DND-41 (cell line): ENCODE data around the gene ATP5F1D.

Source experiments
- ATAC-seq: fragments of 200-7000 bp; cut with Tn5 transposase; 3 replicates; pipeline ENCODE4 v1.9.1; 2021; ENCODE audit warnings: low read depth; ENCODE audit not compliant: insufficient read depth
- DNase-seq: peaks from one replicate; pipeline ENCODE4 v3.0.0-alpha.2; 2020
- H2AFZ ChIP-seq: 2 replicates; pipeline ENCODE4 v1.6.0; 2012; ENCODE audit warnings: low read depth, low read length
- H3K27ac ChIP-seq: 2 replicates; pipeline ENCODE4 v1.5.1; 2012; ENCODE audit warnings: low read length, inconsistent platforms
- H3K27me3 ChIP-seq: fragments of 200-600 bp; sonication (generic); 2 replicates; pipeline ENCODE4 v1.6.0; 2012; ENCODE audit warnings: low read length, mild to moderate bottlenecking, inconsistent platforms; ENCODE audit not compliant: insufficient read depth, poor library complexity
- H3K36me3 ChIP-seq: 2 replicates; pipeline ENCODE4 v1.5.1; 2012; ENCODE audit warnings: low read length, inconsistent platforms; ENCODE audit not compliant: insufficient read depth
- H3K4me1 ChIP-seq: 2 replicates; pipeline ENCODE4 v1.5.1; 2012; ENCODE audit warnings: mild to moderate bottlenecking, low read length; ENCODE audit not compliant: insufficient read depth
- H3K4me2 ChIP-seq: 2 replicates; pipeline ENCODE4 v1.6.0; 2012; ENCODE audit warnings: mild to moderate bottlenecking, moderate library complexity, low read length, inconsistent platforms; ENCODE audit not compliant: insufficient read depth
- H3K4me3 ChIP-seq, 2 experiments: fragments of 200-600 bp in 1 of 2; shearing (Covaris generic) in 1 of 2; 2 replicates each; pipeline ENCODE4 v1.5.1; 2012 to 2016; ENCODE audit warnings: inconsistent platforms in 2 of 2, low read length in 2 of 2, mild to moderate bottlenecking in 2 of 2, low read depth in 1 of 2, moderate library complexity in 1 of 2
- H3K79me2 ChIP-seq: 2 replicates; pipeline ENCODE4 v1.6.0; 2012; ENCODE audit warnings: low read length, inconsistent platforms; ENCODE audit not compliant: insufficient read depth
- H3K9ac ChIP-seq: 2 replicates; pipeline ENCODE4 v1.6.0; 2012; ENCODE audit warnings: low read depth, mild to moderate bottlenecking, inconsistent platforms, low read length, moderate library complexity
- H3K9me3 ChIP-seq: 2 replicates; pipeline ENCODE4 v1.5.1; 2012; ENCODE audit warnings: low read length, moderate library complexity, mild to moderate bottlenecking, inconsistent platforms; ENCODE audit not compliant: insufficient read depth, severe bottlenecking
- H4K20me1 ChIP-seq: 2 replicates; pipeline ENCODE4 v1.6.0; 2012; ENCODE audit warnings: low read length; ENCODE audit not compliant: insufficient read depth
- CTCF ChIP-seq: IDR thresholded peaks from 2 replicates; pipeline ENCODE4 v1.5.1; 2012; ENCODE audit warnings: borderline replicate concordance, low read length, moderate library complexity, mild to moderate bottlenecking; ENCODE audit not compliant: poor library complexity, severe bottlenecking; ENCODE audit errors: extremely low read depth
- EZH2 ChIP-seq: IDR thresholded peaks from 3 replicates; pipeline ENCODE4 v1.6.1; 2012; ENCODE audit warnings: borderline replicate concordance, low read depth, mild to moderate bottlenecking, moderate library complexity, low read length, inconsistent platforms; ENCODE audit not compliant: severe bottlenecking

ATP5F1D gene

GRCh38 chr19:1280636-1281568 lies 39.4 kb downstream of the ATP5F1D start:
- H3K9ac ChIP-seq: no peak overlapping the region
- H3K27ac ChIP-seq: no peak overlapping the region
- no peak for DNase-seq
- no peaks in the 10 kb centered on the region for H3K9me3 ChIP-seq
- peaks cover 35% of the 10 kb centered on the region for H3K36me3 ChIP-seq
- no peak overlapping the region for H2AFZ ChIP-seq
- H3K4me1 ChIP-seq: peaks cover 16% of the 10 kb centered on the region
- no peaks in the 10 kb centered on the region for H3K27me3 ChIP-seq
- H4K20me1 ChIP-seq: peaks cover 29% of the 10 kb centered on the region
- no peak overlapping the region for H3K4me2 ChIP-seq
- no peak for TF ChIP-seq EZH2
- no peak overlapping the region for H3K4me3 ChIP-seq
- peaks cover 20% of the 10 kb centered on the region for H3K79me2 ChIP-seq
- no peak for ATAC-seq

DNA sequence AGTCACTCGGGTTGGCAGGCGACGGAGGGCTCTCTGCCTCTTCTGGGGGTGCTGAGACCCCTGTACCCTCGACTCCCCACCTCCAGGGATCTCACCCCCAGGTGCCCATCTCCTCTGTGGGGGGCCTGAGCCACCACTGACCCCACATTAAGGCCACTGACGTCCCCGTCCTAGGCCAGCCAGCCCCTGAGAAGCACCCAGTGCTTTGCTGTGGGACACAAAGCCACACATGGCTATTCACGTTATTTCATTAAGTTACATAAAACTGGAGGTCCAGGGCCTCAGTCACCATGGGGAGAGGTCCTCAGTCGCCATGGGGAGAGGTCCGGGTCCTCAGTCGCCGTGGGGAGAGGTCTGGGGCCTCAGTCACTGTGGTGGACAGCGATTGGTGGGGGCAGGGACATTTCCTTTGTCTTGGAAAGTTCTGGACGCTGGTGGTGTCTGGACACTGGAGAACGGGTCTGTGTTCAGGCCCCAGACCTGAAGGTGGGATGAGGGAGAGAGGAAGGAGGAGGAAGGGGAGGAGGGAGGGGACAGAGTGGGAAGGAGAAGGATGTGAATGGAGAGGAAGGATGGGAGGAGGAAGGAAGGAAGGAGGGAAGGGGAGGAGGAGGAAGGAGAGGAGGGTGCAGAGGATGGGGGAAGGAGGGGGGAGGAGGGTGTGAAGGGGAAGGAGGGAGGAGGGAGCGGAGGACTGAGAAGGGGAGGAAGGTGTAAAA lies 40.2 kb downstream of the ATP5F1D start:
- ATAC-seq: no peak
- no peak overlapping the region for H3K9ac ChIP-seq

GRCh38 chr19:1282588-1283206 lies 41.1 kb downstream of the ATP5F1D start:
- Histone ChIP-seq H3K36me3 (peaks cover 23% of the 10 kb centered on the region), H2AFZ (no peak overlapping the region), H3K4me2 (no peak overlapping the region), H3K4me3 (no peak overlapping the region), H3K27ac (no peak overlapping the region), H3K4me1 (no peaks in the 10 kb centered on the region), H3K9ac (no peak overlapping the region), H4K20me1 (peaks cover 16% of the 10 kb centered on the region), H3K79me2 (peaks cover 3% of the 10 kb centered on the region; the same call in 1 of the 2 replicates), H3K27me3 (no peaks in the 10 kb centered on the region), H3K9me3 (no peaks in the 10 kb centered on the region)
- DNase-seq (no peak), ATAC-seq (no peak)
- no peak for TF ChIP-seq CTCF
- TF ChIP-seq EZH2: no peak

More for the DNA sequence above, 40.2 kb downstream of the ATP5F1D start:
- Histone ChIP-seq H3K27ac (no peak overlapping the region), H4K20me1 (peaks cover 21% of the 10 kb centered on the region), H3K4me3 (no peak overlapping the region), H3K4me2 (no peak overlapping the region), H3K9me3 (no peaks in the 10 kb centered on the region), H3K79me2 (peaks cover 12% of the 10 kb centered on the region), H2AFZ (no peak overlapping the region), H3K4me1 (peaks cover 8% of the 10 kb centered on the region), H3K27me3 (no peaks in the 10 kb centered on the region), H3K36me3 (peaks cover 32% of the 10 kb centered on the region)
- TF ChIP-seq EZH2: no peak
- no peak for TF ChIP-seq CTCF
- no peak for DNase-seq
